Stimulated activated naive CD8-positive, alpha-beta T cell treated with anti-CD3 and anti-CD28 coated beads, Interleukin-15, Interleukin-2, amounts not matched to agents 100 ng/mL and 50 ng/mL, for 24 hours (primary cell): Measurements from ENCODE around the gene EXOC8.

Source experiments
- H3K27ac Mint-ChIP-seq: one replicate; pipeline ENCODE4 v1.8.0; 2021; ENCODE audit warnings: mild to moderate bottlenecking, mixed read lengths
- H3K27me3 Mint-ChIP-seq: one replicate; pipeline ENCODE4 v1.8.0; 2021; ENCODE audit warnings: mixed read lengths
- H3K36me3 Mint-ChIP-seq: one replicate; pipeline ENCODE4 v1.8.0; 2021; ENCODE audit warnings: low read depth, mixed read lengths
- H3K4me1 Mint-ChIP-seq: one replicate; pipeline ENCODE4 v1.8.0; 2021; ENCODE audit warnings: low read depth, mixed read lengths
- H3K4me3 Mint-ChIP-seq: one replicate; pipeline ENCODE4 v1.8.0; 2021; ENCODE audit warnings: mild to moderate bottlenecking, mixed read lengths
- H3K9me3 Mint-ChIP-seq: one replicate; pipeline ENCODE4 v1.8.0; 2021; ENCODE audit warnings: mixed read lengths

Gene EXOC8, protein sequence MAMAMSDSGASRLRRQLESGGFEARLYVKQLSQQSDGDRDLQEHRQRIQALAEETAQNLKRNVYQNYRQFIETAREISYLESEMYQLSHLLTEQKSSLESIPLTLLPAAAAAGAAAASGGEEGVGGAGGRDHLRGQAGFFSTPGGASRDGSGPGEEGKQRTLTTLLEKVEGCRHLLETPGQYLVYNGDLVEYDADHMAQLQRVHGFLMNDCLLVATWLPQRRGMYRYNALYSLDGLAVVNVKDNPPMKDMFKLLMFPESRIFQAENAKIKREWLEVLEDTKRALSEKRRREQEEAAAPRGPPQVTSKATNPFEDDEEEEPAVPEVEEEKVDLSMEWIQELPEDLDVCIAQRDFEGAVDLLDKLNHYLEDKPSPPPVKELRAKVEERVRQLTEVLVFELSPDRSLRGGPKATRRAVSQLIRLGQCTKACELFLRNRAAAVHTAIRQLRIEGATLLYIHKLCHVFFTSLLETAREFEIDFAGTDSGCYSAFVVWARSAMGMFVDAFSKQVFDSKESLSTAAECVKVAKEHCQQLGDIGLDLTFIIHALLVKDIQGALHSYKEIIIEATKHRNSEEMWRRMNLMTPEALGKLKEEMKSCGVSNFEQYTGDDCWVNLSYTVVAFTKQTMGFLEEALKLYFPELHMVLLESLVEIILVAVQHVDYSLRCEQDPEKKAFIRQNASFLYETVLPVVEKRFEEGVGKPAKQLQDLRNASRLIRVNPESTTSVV

DNA sequence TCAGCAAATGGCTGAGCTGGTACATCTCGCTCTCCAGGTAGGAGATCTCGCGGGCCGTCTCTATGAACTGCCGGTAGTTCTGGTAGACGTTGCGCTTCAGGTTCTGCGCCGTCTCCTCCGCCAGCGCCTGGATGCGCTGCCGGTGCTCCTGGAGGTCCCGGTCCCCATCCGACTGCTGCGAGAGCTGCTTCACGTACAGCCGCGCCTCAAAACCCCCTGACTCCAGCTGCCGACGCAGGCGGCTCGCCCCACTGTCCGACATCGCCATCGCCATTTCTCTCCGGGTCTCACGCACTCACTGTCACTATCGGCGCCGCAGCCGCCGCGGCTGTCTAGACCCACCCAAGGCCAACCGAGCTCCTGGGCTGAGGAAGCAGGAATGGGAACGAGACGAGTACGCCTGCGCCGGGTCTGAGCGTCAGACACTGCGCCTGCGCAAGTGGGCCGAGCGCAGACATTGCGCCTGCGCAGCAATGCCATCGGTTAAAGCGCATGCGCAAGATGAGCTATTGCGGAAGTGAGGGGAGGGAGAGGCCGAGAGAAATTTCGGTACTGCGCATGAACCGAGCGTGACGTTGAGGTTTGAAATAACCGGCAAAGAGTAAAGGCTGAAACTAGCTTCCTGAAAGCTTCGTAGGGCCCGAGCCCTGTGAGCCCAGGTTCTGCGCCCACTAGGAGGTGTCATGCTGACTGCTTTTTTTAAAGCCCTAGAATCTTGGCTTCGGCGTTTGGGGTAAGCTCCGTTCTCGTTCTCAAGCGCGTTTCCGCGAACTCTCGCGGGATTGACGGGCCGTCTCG, at the start of gene EXOC8:
Gene EXOC8 (minus strand): TSS at position 381 of the 798 bp plus-strand sequence. CDS start 107 bp downstream, at position 274.
- peak within 1 kb of the TSS; percentile 100 for H3K27ac Mint-ChIP-seq
- H3K4me1 Mint-ChIP-seq = peaks cover 66% of the 10 kb centered on the region
- no peaks in the 10 kb centered on the region for H3K9me3 Mint-ChIP-seq
- H3K27me3 Mint-ChIP-seq = peaks cover 4% of the 10 kb centered on the region
- H3K36me3 Mint-ChIP-seq = peaks cover 66% of the 10 kb centered on the region
- H3K4me3 Mint-ChIP-seq = peak within 1 kb of the TSS; percentile 94

DNA sequence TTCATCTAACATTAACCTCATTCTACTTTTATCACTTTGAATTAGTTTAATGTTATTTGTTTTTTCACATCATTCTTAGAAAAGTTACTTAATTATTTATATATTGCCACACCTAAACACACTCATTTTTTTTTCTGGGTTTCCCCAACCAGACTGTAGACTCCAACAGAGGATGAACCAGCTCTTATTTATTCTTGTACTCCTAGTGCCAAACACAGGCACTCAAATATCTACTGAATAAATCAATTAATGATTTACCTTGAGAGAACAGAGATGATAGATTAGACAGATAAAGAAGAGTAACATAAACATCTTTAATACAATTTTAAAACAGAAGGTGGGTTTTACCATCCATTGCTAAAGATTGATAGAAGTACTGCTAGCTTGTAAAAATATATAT, 48.8 kb upstream of the EXOC8 start:
- Mint-ChIP-seq H3K27me3 (no peaks in the 10 kb centered on the region), H3K4me1 (peaks cover 42% of the 10 kb centered on the region), H3K9me3 (no peaks in the 10 kb centered on the region), H3K27ac (no peak overlapping the region), H3K4me3 (no peak overlapping the region), H3K36me3 (peaks cover 10% of the 10 kb centered on the region)

DNA sequence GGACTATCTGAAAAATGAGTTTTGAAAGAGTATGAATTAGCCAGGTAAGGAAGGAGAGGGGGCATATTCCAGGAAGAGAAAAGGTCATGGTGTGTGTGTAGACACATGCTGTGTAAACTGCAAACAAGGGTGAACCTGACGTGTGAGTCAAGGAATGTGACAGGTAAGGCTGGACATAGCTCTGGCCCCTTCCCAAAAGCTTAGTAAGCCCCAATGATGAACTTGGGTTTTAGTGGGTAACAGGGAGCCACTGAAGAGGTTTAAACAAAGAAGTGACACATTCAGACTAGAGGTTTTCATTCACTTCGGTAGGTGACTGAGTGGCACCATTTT, 47.7 kb upstream of the EXOC8 start:
- Mint-ChIP-seq H3K27me3 (no peaks in the 10 kb centered on the region), H3K27ac (no peak overlapping the region), H3K9me3 (no peaks in the 10 kb centered on the region), H3K4me1 (peaks cover 37% of the 10 kb centered on the region), H3K4me3 (no peak overlapping the region), H3K36me3 (peaks cover 10% of the 10 kb centered on the region)

DNA sequence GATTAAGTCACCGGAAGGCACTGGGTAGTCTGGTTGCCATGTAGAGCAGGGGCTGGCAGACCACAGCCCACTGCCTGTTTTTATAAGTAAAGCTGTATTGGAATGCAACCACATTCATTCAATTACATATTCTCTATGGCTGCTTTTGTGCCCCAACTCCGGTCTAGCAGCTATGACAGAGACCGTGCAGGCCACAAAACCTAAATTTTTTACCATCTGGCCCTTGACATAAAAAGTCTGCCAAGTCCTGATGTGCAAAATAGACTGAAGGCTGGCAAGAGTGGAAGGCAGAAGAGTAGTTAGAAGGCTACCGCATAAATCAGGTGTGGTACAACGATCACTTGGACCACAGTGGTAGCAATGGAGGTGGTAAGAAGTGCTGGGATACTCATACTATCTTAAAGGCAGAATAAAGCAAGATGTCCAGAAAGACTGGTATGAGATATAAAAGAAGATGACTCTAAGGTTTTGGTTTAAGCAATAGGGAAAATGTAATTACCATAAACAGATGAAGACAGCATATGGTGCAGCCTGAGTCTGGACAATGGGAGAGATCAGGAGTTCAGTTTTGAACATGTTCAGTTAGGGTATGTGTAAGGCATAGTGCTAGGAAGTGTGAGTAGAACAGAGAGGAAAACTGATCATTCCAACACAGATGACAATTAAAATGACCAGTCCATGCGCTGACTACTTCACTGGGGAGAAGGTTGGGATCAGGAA, 47.2 kb upstream of the EXOC8 start:
- Mint-ChIP-seq H3K27ac (no peak overlapping the region), H3K4me3 (no peak overlapping the region), H3K9me3 (no peaks in the 10 kb centered on the region), H3K36me3 (peaks cover 8% of the 10 kb centered on the region), H3K4me1 (peaks cover 34% of the 10 kb centered on the region), H3K27me3 (no peaks in the 10 kb centered on the region)

DNA sequence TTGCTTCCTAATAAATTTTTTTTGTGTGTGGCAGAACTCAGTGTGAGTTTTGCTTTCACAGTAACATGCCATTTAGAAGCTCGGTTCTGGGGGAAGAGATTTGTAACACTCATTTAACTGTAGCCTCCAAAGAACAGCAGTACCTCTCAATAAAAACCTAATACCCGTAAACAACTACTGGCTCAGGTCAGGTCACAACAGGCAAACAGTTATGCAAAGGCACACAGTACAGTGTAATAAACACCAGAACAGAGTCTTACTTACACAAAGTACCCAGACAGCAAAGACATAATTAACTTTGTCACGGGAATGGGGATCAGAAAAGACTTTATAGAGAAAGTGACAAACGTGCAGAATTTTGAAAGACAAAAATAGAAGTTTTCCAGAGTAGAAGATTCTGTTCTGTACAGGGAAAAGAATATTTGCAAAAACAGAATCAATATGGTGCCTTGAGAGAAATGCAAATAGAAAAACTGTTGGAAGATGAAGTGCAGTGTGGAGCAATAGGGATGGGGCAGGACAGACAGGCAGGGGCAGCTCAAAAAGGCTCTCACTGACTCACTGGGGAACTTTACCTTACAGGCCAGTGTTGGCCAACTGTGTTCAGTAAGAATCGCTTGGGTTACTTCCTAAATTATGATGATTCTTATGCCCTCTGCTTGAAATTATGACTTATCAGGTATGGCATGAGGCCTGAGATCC, 45.7 kb upstream of the EXOC8 start:
- H3K27me3 Mint-ChIP-seq = no peaks in the 10 kb centered on the region
- H3K27ac Mint-ChIP-seq = no peak overlapping the region
- H3K36me3 Mint-ChIP-seq = peaks cover 6% of the 10 kb centered on the region
- no peak overlapping the region for H3K4me3 Mint-ChIP-seq
- peaks cover 34% of the 10 kb centered on the region for H3K4me1 Mint-ChIP-seq
- no peaks in the 10 kb centered on the region for H3K9me3 Mint-ChIP-seq

DNA sequence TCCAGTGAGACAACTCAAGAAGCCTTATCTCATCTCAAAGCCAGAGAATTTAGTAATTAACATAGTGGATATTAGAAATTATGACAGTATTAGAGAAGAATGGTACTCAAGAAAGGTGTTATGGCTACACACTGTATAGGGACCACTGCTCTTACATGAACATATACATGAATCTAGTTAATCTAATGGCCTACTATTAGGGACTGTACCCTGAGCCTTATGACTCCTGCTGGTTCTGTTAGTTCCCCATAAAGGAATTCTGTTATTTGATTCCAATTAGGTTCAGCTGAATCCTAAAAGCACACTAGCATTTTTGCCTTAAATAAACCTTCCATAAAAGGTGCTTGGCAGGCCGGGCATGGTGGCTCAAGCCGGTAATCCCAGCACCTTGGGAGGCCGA, 44.8 kb upstream of the EXOC8 start:
- Mint-ChIP-seq H3K4me1 (peaks cover 33% of the 10 kb centered on the region), H3K27me3 (no peaks in the 10 kb centered on the region), H3K36me3 (no peaks in the 10 kb centered on the region), H3K4me3 (no peak overlapping the region), H3K9me3 (no peaks in the 10 kb centered on the region), H3K27ac (no peak overlapping the region)

DNA sequence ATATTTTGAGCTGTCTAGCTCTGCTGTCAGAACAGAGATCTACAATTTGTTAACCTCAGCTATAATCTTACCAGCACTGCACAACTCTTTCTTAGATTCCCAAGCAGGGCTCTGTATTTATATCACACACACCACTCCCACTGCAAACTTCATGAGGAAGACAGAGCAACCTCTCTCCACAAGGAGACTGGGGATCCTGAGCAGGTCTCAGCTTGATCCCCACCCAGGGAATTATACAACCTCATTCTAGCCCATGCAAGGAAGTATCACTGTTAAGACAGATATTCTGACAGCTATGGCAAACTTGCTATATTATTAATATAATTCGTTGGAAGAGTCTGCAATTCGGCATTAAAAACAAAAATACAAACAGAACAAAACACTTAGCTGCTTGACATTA, 44.1 kb upstream of the EXOC8 start:
- Mint-ChIP-seq H3K4me3 (no peak overlapping the region), H3K27me3 (no peaks in the 10 kb centered on the region), H3K36me3 (no peaks in the 10 kb centered on the region), H3K4me1 (peaks cover 39% of the 10 kb centered on the region), H3K27ac (no peak overlapping the region), H3K9me3 (no peaks in the 10 kb centered on the region)

DNA sequence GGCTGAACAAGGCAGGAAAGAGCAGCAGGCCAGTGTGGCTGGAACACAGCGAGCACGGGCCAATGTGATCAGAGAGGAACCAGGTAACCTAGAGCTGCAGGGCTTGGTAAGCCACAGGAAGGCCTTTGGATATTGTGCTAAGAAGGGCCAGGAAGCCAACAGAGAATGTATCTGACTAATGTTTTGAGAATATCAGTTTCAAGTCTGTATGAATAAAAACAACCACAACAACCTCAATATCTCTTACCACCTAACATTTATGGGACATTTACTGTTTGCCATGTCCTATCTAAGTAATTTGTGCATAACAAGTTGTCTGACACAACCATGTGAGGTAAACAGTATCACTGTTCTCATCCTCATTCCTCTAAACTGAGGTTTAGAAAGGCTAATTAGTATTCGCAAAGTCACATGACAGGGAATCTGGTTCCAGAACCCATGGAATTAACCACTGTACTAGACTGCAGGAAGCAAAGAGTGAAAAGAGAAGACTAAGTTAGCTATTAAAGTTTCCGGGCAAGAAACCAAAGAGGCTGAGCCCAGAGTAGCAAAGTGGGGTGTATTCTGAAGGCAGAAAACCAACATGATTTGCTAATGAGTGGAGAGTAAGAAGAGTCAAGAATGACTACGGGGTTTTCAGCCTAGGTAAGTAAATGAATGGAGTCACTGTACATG, 39.4 kb upstream of the EXOC8 start:
- H3K27me3 Mint-ChIP-seq = no peaks in the 10 kb centered on the region
- no peaks in the 10 kb centered on the region for H3K9me3 Mint-ChIP-seq
- H3K36me3 Mint-ChIP-seq = no peaks in the 10 kb centered on the region
- peaks cover 51% of the 10 kb centered on the region for H3K4me1 Mint-ChIP-seq
- peak overlapping the region; percentile 13 for H3K27ac Mint-ChIP-seq
- H3K4me3 Mint-ChIP-seq = no peak overlapping the region

DNA sequence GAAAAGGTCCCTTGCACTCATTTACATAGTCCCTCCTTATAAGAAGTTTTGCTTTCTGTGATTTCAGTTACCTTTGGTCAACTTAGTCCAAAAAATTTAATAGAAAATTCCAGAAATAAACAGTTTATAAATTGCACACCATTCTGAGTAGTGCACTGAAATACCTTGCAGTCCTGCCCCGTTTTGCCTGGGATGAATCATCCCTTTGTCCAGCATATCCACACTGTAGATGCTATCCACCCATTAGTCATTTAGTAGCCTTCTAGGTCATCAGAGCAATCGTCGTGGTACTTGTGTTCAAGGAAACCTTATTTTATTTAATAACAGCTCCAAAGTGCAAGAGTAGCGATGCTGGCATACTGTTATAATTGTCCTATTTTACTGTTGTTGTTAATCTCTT, 38.4 kb upstream of the EXOC8 start:
- no peak overlapping the region for H3K27ac Mint-ChIP-seq
- H3K36me3 Mint-ChIP-seq = no peaks in the 10 kb centered on the region
- no peak overlapping the region for H3K4me3 Mint-ChIP-seq
- peaks cover 44% of the 10 kb centered on the region for H3K4me1 Mint-ChIP-seq
- H3K27me3 Mint-ChIP-seq = no peaks in the 10 kb centered on the region
- H3K9me3 Mint-ChIP-seq = no peaks in the 10 kb centered on the region

DNA sequence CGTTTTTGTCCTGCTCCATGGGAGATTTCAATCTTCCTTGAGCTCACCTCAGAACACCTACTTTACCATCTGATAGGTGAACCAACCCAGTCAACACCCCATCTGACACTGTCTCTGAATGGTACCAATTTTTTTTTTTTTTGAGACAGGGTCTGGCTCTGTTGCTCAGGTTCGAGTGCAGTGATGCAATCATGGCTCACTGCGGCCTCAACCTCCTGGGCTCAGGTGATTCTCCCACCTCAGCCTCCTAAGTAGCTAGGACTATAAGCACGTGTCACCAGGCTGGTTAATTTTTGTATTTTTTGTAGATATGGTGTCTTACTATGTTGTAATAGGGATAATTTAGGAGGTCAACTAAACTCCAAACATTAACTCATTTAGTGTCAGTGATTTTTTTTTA, 36.7 kb upstream of the EXOC8 start:
- H3K4me1 Mint-ChIP-seq = peaks cover 37% of the 10 kb centered on the region
- H3K4me3 Mint-ChIP-seq = no peak overlapping the region
- H3K27me3 Mint-ChIP-seq = no peaks in the 10 kb centered on the region
- H3K27ac Mint-ChIP-seq = no peak overlapping the region
- H3K36me3 Mint-ChIP-seq = peaks cover 9% of the 10 kb centered on the region
- no peaks in the 10 kb centered on the region for H3K9me3 Mint-ChIP-seq

DNA sequence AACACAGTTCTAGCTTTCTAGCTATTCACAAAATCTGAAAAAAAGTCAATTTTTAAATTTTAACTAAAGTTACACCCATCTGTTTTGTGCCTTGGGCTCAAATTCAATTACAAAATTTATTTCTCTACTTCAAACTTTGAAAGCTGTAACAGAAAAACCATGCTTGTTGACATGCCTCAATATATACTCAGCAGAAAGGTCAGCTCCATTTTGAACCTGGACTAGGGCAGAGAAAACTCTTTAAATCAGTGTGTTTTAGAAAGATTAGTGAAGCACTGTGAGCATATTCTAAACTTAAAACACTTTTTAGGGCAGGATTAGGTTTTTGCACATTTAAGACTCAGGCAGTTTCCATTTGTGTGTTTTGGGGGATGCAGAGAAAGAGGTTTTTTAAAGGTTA, 34.8 kb upstream of the EXOC8 start:
- Mint-ChIP-seq H3K27ac (no peak overlapping the region), H3K27me3 (no peaks in the 10 kb centered on the region), H3K4me1 (peaks cover 20% of the 10 kb centered on the region), H3K36me3 (peaks cover 16% of the 10 kb centered on the region), H3K9me3 (no peaks in the 10 kb centered on the region), H3K4me3 (no peak overlapping the region)

DNA sequence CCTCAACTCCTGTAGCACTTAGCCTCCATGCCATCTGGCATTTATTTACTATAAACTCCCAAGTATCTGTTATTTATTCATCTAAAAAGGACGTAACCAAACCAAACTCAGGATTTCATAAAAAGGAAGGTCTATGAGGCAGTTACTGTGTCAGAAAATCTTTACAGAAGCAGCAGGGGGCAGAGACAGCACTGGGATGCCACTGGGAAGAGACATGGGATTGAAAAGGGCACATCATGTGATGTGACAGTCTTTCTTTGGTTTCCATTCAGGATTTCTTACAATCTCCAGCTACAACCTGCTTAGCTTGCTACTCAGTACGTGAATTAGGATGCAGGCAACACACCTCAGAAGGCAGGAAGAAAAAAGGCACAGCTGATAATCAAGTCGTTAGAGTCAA, 31.6 kb upstream of the EXOC8 start:
- peaks cover 3% of the 10 kb centered on the region for H3K4me1 Mint-ChIP-seq
- H3K27me3 Mint-ChIP-seq = no peaks in the 10 kb centered on the region
- H3K36me3 Mint-ChIP-seq = peaks cover 38% of the 10 kb centered on the region
- H3K4me3 Mint-ChIP-seq = no peak overlapping the region
- H3K9me3 Mint-ChIP-seq = no peaks in the 10 kb centered on the region
- H3K27ac Mint-ChIP-seq = no peak overlapping the region

DNA sequence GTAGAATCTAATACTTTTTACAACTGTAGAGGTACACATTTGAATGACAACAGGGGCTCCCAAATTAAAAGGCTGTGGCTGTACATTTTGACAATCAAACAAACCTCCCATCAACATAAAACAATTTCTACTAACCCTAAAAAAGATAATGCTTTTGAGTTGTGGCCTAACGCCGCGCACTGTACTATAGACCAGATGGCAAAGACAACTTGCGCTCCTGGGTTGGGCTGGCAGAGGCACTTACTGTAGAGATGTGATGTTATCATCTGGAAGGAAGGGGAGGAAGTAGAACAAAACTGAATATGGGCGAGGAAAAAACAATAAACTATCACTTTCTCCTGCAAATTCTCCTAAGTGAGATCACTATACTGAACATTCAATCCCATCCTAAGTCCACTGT, 26.5 kb upstream of the EXOC8 start:
- Mint-ChIP-seq H3K9me3 (no peaks in the 10 kb centered on the region), H3K27ac (no peak overlapping the region), H3K4me3 (no peak overlapping the region), H3K27me3 (no peaks in the 10 kb centered on the region), H3K4me1 (peaks cover 3% of the 10 kb centered on the region), H3K36me3 (peaks cover 50% of the 10 kb centered on the region)

DNA sequence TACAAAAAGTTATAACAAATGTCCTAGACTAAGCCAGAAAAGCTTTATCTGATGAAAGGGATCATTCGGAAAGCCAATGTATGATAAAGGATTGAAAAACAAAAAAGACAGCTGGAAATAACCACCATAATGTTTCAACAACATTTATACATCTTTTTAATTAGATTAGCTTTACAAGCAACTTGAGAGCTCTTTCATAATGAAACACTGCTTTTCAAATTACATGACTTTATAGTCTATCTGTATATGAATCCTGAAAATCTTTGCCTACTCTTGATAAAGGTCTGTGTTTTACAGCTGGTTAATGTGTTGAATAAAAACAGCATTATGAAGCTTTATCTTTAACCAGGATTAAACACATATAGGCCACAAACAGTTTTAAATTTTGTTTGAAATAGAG, 26.0 kb upstream of the EXOC8 start:
- Mint-ChIP-seq H3K27ac (peak overlapping the region; percentile 41), H3K9me3 (no peaks in the 10 kb centered on the region), H3K4me3 (no peak overlapping the region), H3K36me3 (peaks cover 50% of the 10 kb centered on the region), H3K4me1 (peaks cover 3% of the 10 kb centered on the region), H3K27me3 (no peaks in the 10 kb centered on the region)
